SH-SY5Y (cell line): ENCODE results near the gene SPATA2.

ENCODE experiments used
- GATA2 ChIP-seq: IDR thresholded peaks from 2 replicates; pipeline ENCODE4 v1.6.1; 2011; ENCODE audit warnings: mild to moderate bottlenecking, low read depth, low read length
- GATA3 ChIP-seq: IDR thresholded peaks from 2 replicates; pipeline ENCODE4 v1.6.1; 2011; ENCODE audit warnings: low read depth, mild to moderate bottlenecking, low read length, moderate library complexity

SPATA2 gene

GRCh38 chr20:49913399-49914047 lies 1.8 kb downstream of the SPATA2 start:
- TF ChIP-seq GATA3: no peak
- no peak for TF ChIP-seq GATA2

GRCh38 chr20:49910340-49910706 lies 5.0 kb downstream of the SPATA2 start:
- TF ChIP-seq GATA3: no peak
- TF ChIP-seq GATA2: no peak

- TF ChIP-seq GATA2 (no peak), GATA3 (no peak)
These were observed 5.6 kb downstream of the SPATA2 start for GRCh38 chr20:49909499-49910339.

- TF ChIP-seq GATA2: no peak
- no peak for TF ChIP-seq GATA3
These were observed 7.1 kb downstream of the SPATA2 start for GRCh38 chr20:49908258-49908565.

GRCh38 chr20:49907405-49908257 lies 7.7 kb downstream of the SPATA2 start:
- TF ChIP-seq GATA3 (no peak), GATA2 (no peak)

GRCh38 chr20:49906615-49907154 lies 8.6 kb downstream of the SPATA2 start:
- TF ChIP-seq GATA2: no peak
- TF ChIP-seq GATA3: no peak

- TF ChIP-seq GATA3 (no peak), GATA2 (no peak)
These were observed 9.2 kb downstream of the SPATA2 start for GRCh38 chr20:49906101-49906604.

- TF ChIP-seq GATA3 (no peak), GATA2 (no peak)
These were observed 9.8 kb downstream of the SPATA2 start for GRCh38 chr20:49905415-49906091.

- no peak for TF ChIP-seq GATA3
- no peak for TF ChIP-seq GATA2
These were observed 10.7 kb downstream of the SPATA2 start for GRCh38 chr20:49904440-49905214.

- TF ChIP-seq GATA2: no peak
- no peak for TF ChIP-seq GATA3
These were observed 13.7 kb downstream of the SPATA2 start for GRCh38 chr20:49901588-49901987.

GRCh38 chr20:49899541-49900383 lies 15.6 kb downstream of the SPATA2 start:
- TF ChIP-seq GATA3 (no peak), GATA2 (no peak)

GRCh38 chr20:49896204-49896603 lies 19.1 kb downstream of the SPATA2 start:
- TF ChIP-seq GATA3 (no peak), GATA2 (no peak)
